MM.1S (cell line): Measurements from ENCODE around the gene GABRR1.

Source experiments
- CTCF ChIP-seq: fragments of 300-600 bp; sonication (generic); IDR thresholded peaks from 2 replicates; pipeline ENCODE4 v1.5.1; 2016; ENCODE audit warnings: antibody characterized with exemption, low read length, mixed read lengths
- EZH2 ChIP-seq: fragments of 300-600 bp; sonication (generic); optimal IDR thresholded peaks from 2 replicates; pipeline ENCODE3; 2017; ENCODE audit warnings: low read depth, mild to moderate bottlenecking, antibody characterized with exemption, low read length, mixed read lengths

DNA sequence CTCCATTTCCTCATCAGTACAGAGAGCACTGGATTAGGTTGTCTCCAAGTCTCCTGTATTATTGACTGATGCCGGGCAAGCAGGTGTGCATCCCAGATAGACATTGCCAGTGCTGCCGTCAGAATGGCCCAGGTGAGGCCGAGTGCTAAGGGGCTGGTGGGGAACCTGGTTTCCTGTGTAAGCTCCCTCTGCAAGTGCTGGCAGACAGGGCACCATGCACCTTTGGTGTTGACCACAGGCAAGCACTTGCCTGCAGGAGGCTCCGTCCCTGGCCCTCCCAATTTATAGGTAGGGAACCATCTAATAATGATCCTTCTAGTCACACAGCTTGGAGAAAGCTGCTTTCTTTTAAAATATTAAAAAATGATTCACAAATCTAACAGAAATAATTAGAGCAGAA is 747 bp downstream of the GABRR1 start:
- no peak for TF ChIP-seq CTCF
- no peak for TF ChIP-seq EZH2
